GM12875 (cell line): ENCODE measurements around the gene RELCH.

ENCODE experiments used
- H3K4me3 ChIP-seq: one replicate; pipeline ENCODE4 v1.5.1; 2011; ENCODE audit warnings: low read depth, low read length, control low read depth
- CTCF ChIP-seq: IDR thresholded peaks from 2 replicates; pipeline ENCODE4 v1.5.1; 2011; ENCODE audit warnings: low read depth, mild to moderate bottlenecking, control low read depth, inconsistent platforms, low read length, moderate library complexity, borderline replicate concordance; ENCODE audit not compliant: insufficient read depth

The RELCH gene

GRCh38 chr18:62186774-62187542 lies at the start of gene RELCH, which contains the start of gene PIGN:
Gene RELCH, plus strand, starts transcription at chr18:62187255. Its CDS starts 251 bp downstream, at chr18:62187506.
Gene PIGN, minus strand, starts transcription at chr18:62187056. Its CDS starts 25,703 bp downstream, at chr18:62161353.
- peak within 1 kb of the TSS; percentile 99 for H3K4me3 ChIP-seq
- no peak for TF ChIP-seq CTCF

- no peak overlapping the region for H3K4me3 ChIP-seq
These were observed 48.4 kb upstream of the RELCH start for GRCh38 chr18:62138461-62139235.

GRCh38 chr18:62140259-62140658 lies 46.8 kb upstream of the RELCH start:
- H3K4me3 ChIP-seq, result no peak overlapping the region
- TF ChIP-seq CTCF, result no peak

More at GRCh38 chr18:62138461-62139235, 48.4 kb upstream of the RELCH start:
- no peak for TF ChIP-seq CTCF

GRCh38 chr18:62144338-62144737 lies 42.7 kb upstream of the RELCH start:
- TF ChIP-seq CTCF, result no peak
- no peak overlapping the region for H3K4me3 ChIP-seq

GRCh38 chr18:62151068-62151771 lies 35.8 kb upstream of the RELCH start:
- TF ChIP-seq CTCF, result no peak
- no peak overlapping the region for H3K4me3 ChIP-seq

- TF ChIP-seq CTCF, result no peak
- no peak overlapping the region for H3K4me3 ChIP-seq
These were observed 34.2 kb upstream of the RELCH start for GRCh38 chr18:62152844-62153243.

GRCh38 chr18:62157843-62158242 lies 29.2 kb upstream of the RELCH start:
- no peak for TF ChIP-seq CTCF

More at GRCh38 chr18:62157843-62158242, 29.2 kb upstream of the RELCH start:
- H3K4me3 ChIP-seq, result no peak overlapping the region
